ENCODE measurements around the gene YTHDF2. TPM values are rescaled to one million over a fixed set of nuclear protein-coding genes. Genes with fewer than 3 reads are reported as not detected.

The YTHDF2 gene
- total RNA-seq, 1 donor from 2014 or later, result 65.5 TPM

- no peak for DNase-seq (ENCODE audit: low spot score)
Observed at GRCh38 chr1:28796352-28797211, 59.8 kb downstream of the YTHDF2 start.

GRCh38 chr1:28800324-28800723, 63.6 kb downstream of the YTHDF2 start:
- DNase-seq (ENCODE audit: low spot score), result no peak

GRCh38 chr1:28801461-28801860, 64.7 kb downstream of the YTHDF2 start:
- DNase-seq (ENCODE audit: low spot score), result no peak

GRCh38 chr1:28803051-28803450, 66.3 kb downstream of the YTHDF2 start:
- no peak for DNase-seq (ENCODE audit: low spot score)

- DNase-seq (ENCODE audit: low spot score), result no peak
Observed at GRCh38 chr1:28803662-28804061, 66.9 kb downstream of the YTHDF2 start.

- DNase-seq (ENCODE audit: low spot score), result no peak
Observed at GRCh38 chr1:28804071-28804470, 67.3 kb downstream of the YTHDF2 start.

GRCh38 chr1:28807046-28807445, 70.3 kb downstream of the YTHDF2 start:
- DNase-seq (ENCODE audit: low spot score), result no peak

- DNase-seq (ENCODE audit: low spot score), result no peak
Observed at GRCh38 chr1:28807986-28808385, 71.2 kb downstream of the YTHDF2 start.

GRCh38 chr1:28811369-28811765, 74.6 kb downstream of the YTHDF2 start:
- no peak for DNase-seq (ENCODE audit: low spot score)

GRCh38 chr1:28811766-28812668, 75.3 kb downstream of the YTHDF2 start, which contains the start of gene OPRD1:
TSS of gene OPRD1 (plus strand) at chr1:28812170. CDS start at chr1:28812384, 214 bp downstream.
- no peak for DNase-seq (ENCODE audit: low spot score)

GRCh38 chr1:28812669-28813468, 76.1 kb downstream of the YTHDF2 start:
- DNase-seq (ENCODE audit: low spot score), result no peak

GRCh38 chr1:28813931-28814465, 77.3 kb downstream of the YTHDF2 start:
- no peak for DNase-seq (ENCODE audit: low spot score)

GRCh38 chr1:28815533-28816185, 78.9 kb downstream of the YTHDF2 start:
- no peak for DNase-seq (ENCODE audit: low spot score)

- DNase-seq (ENCODE audit: low spot score), result no peak
Observed at GRCh38 chr1:28817133-28817532, 80.4 kb downstream of the YTHDF2 start.

GRCh38 chr1:28819020-28819419, 82.3 kb downstream of the YTHDF2 start:
- DNase-seq (ENCODE audit: low spot score), result no peak

Other genes with a start within 250 kb of the YTHDF2 start
- gene RCC1, start 230.9 kb upstream of the YTHDF2 start, total RNA-seq, result 18.6 TPM
- 25.1 TPM for gene TRNAU1AP, start 183.9 kb upstream of the YTHDF2 start, total RNA-seq
- gene RAB42, start 144.7 kb upstream of the YTHDF2 start, total RNA-seq, result 10.2 TPM
- gene TAF12, start 93.9 kb upstream of the YTHDF2 start, total RNA-seq, result 21.9 TPM
- not detected for gene RNU11, start 88.3 kb upstream of the YTHDF2 start, total RNA-seq
- gene GMEB1, start 68.2 kb upstream of the YTHDF2 start, total RNA-seq, result 11.4 TPM
- not detected for gene OPRD1, start 75.2 kb downstream of the YTHDF2 start, total RNA-seq
- gene EPB41, start 177.6 kb downstream of the YTHDF2 start, total RNA-seq, result 37.7 TPM